ENCODE results near the gene SLC6A16.
"Not testable (repeated sequence)": the region's sequence is repeated elsewhere in the genome, so short reads cannot be mapped to it uniquely, and the experiment has no call there.

The SLC6A16 gene

DNA sequence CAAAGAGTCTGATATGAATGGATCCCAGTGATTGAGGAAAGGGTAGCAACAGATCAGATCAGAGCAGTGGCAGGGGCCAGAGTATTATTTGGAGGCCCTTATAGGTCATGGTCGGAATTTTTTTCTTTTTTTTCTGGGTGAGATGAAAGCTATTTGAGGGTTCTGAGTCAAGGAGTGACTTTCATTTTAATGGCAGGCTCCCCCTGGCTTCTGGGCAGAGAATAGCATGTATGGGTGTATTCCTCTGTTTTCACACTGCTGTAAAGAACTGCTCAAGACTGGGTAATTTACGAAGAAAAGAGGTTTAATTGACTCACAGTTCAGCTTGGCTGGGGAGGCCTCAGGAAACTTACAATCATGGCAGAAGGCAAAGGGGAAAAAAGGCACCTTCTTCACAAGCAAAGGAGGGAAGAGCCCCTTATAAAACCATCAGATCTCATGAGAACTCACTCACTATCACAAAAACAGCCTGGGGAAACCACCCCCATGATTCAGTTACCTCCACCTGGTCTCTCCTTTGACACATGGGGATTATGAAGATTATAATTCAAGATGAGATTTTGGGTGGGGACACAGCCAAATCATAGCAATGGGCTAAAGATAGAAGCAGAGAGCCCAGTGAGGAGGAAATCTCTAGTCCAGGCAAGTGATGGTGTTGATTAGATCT lies 3.0 kb upstream of the SLC6A16 start:
- Histone ChIP-seq H3K4me3 (replicated peaks; ENCODE audit: low read depth, low read length) (no peak overlapping the region), H3K36me3 (ENCODE audit: control insufficient read depth, insufficient read depth, low read length) (no peaks in the 10 kb centered on the region; the same call in 1 of the 2 replicates), H3K27me3 (replicated peaks; ENCODE audit: control insufficient read depth, insufficient read depth, low read length) (no peaks in the 10 kb centered on the region)
- DNase-seq (ENCODE audit: extremely low read depth, insufficient read length): no peak
- TF ChIP-seq, protein P1, sequence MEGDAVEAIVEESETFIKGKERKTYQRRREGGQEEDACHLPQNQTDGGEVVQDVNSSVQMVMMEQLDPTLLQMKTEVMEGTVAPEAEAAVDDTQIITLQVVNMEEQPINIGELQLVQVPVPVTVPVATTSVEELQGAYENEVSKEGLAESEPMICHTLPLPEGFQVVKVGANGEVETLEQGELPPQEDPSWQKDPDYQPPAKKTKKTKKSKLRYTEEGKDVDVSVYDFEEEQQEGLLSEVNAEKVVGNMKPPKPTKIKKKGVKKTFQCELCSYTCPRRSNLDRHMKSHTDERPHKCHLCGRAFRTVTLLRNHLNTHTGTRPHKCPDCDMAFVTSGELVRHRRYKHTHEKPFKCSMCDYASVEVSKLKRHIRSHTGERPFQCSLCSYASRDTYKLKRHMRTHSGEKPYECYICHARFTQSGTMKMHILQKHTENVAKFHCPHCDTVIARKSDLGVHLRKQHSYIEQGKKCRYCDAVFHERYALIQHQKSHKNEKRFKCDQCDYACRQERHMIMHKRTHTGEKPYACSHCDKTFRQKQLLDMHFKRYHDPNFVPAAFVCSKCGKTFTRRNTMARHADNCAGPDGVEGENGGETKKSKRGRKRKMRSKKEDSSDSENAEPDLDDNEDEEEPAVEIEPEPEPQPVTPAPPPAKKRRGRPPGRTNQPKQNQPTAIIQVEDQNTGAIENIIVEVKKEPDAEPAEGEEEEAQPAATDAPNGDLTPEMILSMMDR (IDR thresholded peaks at IDR 0.05; ENCODE audit: insufficient read depth, low read length, poor library complexity, severe bottlenecking): peak; percentile 84

DNA sequence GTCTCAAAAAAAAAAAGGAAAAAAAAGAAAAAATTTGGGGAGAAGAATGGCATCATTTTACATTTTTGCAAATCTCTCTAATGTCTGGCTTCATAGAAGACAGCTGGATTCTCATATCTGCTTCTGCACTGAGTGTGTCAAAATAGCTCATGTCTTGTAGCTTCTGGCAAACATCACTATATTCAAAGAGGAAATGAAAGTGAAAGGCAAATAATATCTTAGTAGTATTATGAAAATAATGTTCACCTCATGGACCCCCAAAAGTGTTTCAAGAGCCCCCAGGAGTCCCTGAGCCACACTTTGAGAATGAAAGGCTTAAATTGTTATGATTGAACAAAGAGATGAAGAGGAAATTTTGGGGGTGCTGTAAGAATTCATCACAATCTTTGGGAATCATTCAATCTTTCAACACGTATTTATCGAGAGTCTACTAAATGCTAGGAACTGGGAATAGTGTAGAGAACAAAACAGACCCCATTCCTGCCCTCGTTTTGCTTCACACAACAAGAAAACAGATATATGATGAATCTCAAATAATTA lies 1.2 kb upstream of the SLC6A16 start:
- DNase-seq (ENCODE audit: extremely low read depth, insufficient read length): no peak
- Histone ChIP-seq H3K36me3 (ENCODE audit: control insufficient read depth, insufficient read depth, low read length) (no peaks in the 10 kb centered on the region; the same call in 1 of the 2 replicates), H3K4me3 (replicated peaks; ENCODE audit: low read depth, low read length) (no peak overlapping the region), H3K27me3 (replicated peaks; ENCODE audit: control insufficient read depth, insufficient read depth, low read length) (no peaks in the 10 kb centered on the region)
- TF ChIP-seq, protein P1 (IDR thresholded peaks at IDR 0.05; ENCODE audit: insufficient read depth, low read length, poor library complexity, severe bottlenecking): no peak

DNA sequence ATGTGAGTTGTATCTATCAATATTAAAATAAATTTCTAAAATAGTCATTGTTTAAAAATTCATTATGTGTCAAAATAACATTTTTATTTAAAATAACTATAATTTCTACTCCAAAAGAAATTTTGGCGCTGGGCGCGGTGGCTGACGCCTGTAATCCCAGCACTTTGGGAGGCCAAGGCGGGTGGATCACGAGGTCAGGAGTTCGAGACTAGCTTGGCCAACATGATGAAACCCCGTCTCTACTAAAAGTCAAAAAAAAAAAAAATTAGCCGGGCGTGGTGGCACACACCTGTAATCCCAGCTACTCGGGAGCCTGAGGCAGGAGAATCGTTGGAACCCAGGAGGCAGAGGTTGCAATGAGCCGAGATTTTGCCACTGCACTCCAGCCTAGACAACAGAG lies 765 bp upstream of the SLC6A16 start:
- not testable (repeated sequence) for H3K27me3 ChIP-seq (replicated peaks; ENCODE audit: control insufficient read depth, insufficient read depth, low read length); DNase-seq (ENCODE audit: extremely low read depth, insufficient read length); H3K4me3 ChIP-seq (replicated peaks; ENCODE audit: low read depth, low read length); H3K36me3 ChIP-seq (ENCODE audit: control insufficient read depth, insufficient read depth, low read length)

DNA sequence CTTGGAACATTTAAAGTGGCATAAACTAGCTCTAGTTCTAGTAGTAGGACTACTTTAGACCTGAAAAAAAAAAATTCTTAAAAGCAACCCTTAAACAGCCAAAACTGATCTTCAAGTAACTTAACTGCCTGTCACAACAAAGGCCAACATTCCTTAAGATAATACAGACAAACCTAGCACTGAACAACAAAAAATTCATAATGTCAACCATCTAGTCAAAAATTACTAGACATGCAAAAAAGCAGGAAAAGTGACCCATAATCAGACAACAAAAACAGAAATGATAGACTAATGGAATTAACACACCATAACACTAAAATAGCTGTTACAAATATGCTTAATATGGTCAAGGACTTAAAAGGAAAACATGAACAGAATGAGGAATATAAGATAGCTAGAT lies 6.7 kb downstream of the SLC6A16 start:
- DNase-seq (ENCODE audit: extremely low read depth, insufficient read length): no peak
- H3K36me3 ChIP-seq (ENCODE audit: control insufficient read depth, insufficient read depth, low read length): no peaks in the 10 kb centered on the region

DNA sequence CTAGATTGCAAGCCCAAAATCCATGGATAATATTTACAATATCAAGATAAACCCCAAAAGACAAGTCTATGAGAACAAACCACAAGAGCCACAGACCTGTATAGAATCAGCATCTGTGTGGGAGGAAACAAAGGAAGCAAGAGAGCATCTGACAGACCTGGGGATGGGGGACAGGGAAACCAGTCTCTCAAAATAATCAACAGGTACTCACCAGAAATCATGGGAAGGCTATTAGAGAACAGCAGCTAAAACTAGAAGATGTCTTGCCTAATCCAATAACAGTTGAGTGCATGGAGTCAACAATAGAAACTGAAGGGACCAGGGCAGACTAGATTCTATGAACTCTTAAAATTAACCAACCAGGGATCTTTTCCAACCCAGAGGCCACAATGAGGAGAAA lies 8.7 kb downstream of the SLC6A16 start:
- H3K27me3 ChIP-seq (replicated peaks; ENCODE audit: control insufficient read depth, insufficient read depth, low read length): no peaks in the 10 kb centered on the region
- no peak overlapping the region for H3K4me3 ChIP-seq (replicated peaks; ENCODE audit: low read depth, low read length)
- TF ChIP-seq, protein P1 (IDR thresholded peaks at IDR 0.05; ENCODE audit: insufficient read depth, low read length, poor library complexity, severe bottlenecking): no peak
- no peak for DNase-seq (ENCODE audit: extremely low read depth, insufficient read length)
- no peaks in the 10 kb centered on the region for H3K36me3 ChIP-seq (ENCODE audit: control insufficient read depth, insufficient read depth, low read length)

More for the DNA sequence above, 6.7 kb downstream of the SLC6A16 start:
- no peak overlapping the region for H3K4me3 ChIP-seq (replicated peaks; ENCODE audit: low read depth, low read length)
- TF ChIP-seq, protein P1 (IDR thresholded peaks at IDR 0.05; ENCODE audit: insufficient read depth, low read length, poor library complexity, severe bottlenecking): no peak
- H3K27me3 ChIP-seq (replicated peaks; ENCODE audit: control insufficient read depth, insufficient read depth, low read length): no peaks in the 10 kb centered on the region

DNA sequence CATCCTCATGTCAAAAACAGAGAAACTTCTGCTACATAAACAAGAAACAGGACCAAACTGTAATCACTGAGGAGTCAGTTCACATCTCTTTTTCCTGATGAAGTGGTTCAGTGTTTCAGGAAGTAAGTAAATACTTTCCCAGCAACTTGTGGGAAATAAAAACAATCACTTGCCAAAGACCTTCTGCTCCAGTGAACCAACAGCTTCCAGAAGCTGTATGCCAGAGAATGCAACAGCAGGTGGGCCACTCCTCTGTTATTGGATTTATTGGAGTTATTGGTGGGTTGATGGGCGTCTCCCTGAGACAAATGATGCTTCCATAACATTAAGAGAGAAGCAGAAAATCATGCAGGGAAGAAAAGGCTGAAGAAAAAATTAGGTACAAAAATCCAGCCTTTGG lies 9.9 kb downstream of the SLC6A16 start:
- Histone ChIP-seq H3K36me3 (ENCODE audit: control insufficient read depth, insufficient read depth, low read length) (no peaks in the 10 kb centered on the region), H3K4me3 (replicated peaks; ENCODE audit: low read depth, low read length) (no peak overlapping the region), H3K27me3 (replicated peaks; ENCODE audit: control insufficient read depth, insufficient read depth, low read length) (no peaks in the 10 kb centered on the region)
- no peak for DNase-seq (ENCODE audit: extremely low read depth, insufficient read length)
- TF ChIP-seq, protein P1 (IDR thresholded peaks at IDR 0.05; ENCODE audit: insufficient read depth, low read length, poor library complexity, severe bottlenecking): no peak
